NB4 (cell line): ENCODE results near the gene SLC15A3.

Experiments
- MYC ChIP-seq: IDR thresholded peaks from 2 replicates; pipeline ENCODE4 v1.6.1; 2011; ENCODE audit warnings: low read depth, low read length
- POLR2A ChIP-seq: IDR thresholded peaks from 2 replicates; pipeline ENCODE4 v1.6.1; 2011; ENCODE audit warnings: mild to moderate bottlenecking; ENCODE audit not compliant: insufficient read length; ENCODE audit errors: extremely low read depth
- TF ChIP-seq, protein P1 (sequence below): IDR thresholded peaks from one replicate; pipeline ENCODE4 v1.5.1; 2012; ENCODE audit warnings: low read depth, low read length
- TF ChIP-seq, protein P2 (sequence below): IDR thresholded peaks from 2 replicates; pipeline ENCODE4 v1.6.1; 2011; ENCODE audit warnings: low read depth, low read length

DNA sequence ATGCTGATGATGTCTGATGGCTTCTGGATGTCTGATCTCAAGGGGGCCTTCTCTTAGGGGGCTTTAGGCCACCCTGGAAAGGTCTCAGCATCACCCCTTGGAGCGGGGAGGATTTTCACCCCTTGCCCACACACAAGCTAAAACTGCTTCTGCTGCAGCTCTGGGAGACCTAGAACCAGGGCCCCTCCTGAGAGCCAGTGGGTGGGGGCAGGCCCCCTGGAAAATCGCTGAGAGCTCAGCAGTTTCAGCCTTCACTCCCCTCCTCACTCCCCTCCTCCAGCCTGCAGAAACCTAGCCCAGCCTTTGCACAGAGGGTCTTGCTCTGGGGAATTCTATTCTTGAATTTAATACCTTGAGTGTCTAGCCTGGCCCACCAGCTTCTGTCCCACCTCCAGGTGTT lies 36.7 kb upstream of the SLC15A3 start:
- TF ChIP-seq, protein P1, sequence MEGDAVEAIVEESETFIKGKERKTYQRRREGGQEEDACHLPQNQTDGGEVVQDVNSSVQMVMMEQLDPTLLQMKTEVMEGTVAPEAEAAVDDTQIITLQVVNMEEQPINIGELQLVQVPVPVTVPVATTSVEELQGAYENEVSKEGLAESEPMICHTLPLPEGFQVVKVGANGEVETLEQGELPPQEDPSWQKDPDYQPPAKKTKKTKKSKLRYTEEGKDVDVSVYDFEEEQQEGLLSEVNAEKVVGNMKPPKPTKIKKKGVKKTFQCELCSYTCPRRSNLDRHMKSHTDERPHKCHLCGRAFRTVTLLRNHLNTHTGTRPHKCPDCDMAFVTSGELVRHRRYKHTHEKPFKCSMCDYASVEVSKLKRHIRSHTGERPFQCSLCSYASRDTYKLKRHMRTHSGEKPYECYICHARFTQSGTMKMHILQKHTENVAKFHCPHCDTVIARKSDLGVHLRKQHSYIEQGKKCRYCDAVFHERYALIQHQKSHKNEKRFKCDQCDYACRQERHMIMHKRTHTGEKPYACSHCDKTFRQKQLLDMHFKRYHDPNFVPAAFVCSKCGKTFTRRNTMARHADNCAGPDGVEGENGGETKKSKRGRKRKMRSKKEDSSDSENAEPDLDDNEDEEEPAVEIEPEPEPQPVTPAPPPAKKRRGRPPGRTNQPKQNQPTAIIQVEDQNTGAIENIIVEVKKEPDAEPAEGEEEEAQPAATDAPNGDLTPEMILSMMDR = no peak
- TF ChIP-seq, protein P2, sequence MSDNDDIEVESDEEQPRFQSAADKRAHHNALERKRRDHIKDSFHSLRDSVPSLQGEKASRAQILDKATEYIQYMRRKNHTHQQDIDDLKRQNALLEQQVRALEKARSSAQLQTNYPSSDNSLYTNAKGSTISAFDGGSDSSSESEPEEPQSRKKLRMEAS = no peak
- no peak for TF ChIP-seq POLR2A
- no peak for TF ChIP-seq MYC
